Upper lobe of left lung (tissue), 6 donors: ENCODE measurements around the gene SH2B2. TPM values are rescaled to one million over a fixed set of nuclear protein-coding genes. Genes with fewer than 3 reads are reported as not detected.

ENCODE experiments used
- ATAC-seq, 2 donors: fragments of 200-7000 bp; cut with Tn5 transposase; one replicate each; pipeline ENCODE4 v1.9.1; 2022; ENCODE audit warnings: mild to moderate bottlenecking in 2 of 2, moderate library complexity in 2 of 2; ENCODE audit not compliant: low FRiP score in 2 of 2
- DNase-seq, 2 donors: peaks; one replicate each; pipeline ENCODE4 v3.0.0-alpha.2; 2019 to 2020
- H3K27ac ChIP-seq, 4 donors: fragments of 200-600 bp; sonication (generic); one replicate each; pipeline ENCODE4 v1.5.1; 2016 to 2019
- H3K27me3 ChIP-seq, 4 donors: fragments of 200-600 bp; sonication (generic); one replicate each; pipeline ENCODE4 v1.5.1; 2017 to 2019
- H3K36me3 ChIP-seq, 4 donors: fragments of 200-600 bp; sonication (generic); one replicate each; pipeline ENCODE4 v1.5.1; 2016 to 2019
- H3K4me1 ChIP-seq, 4 donors: fragments of 200-600 bp; sonication (generic); one replicate each; pipeline ENCODE4 v1.5.1; 2018 to 2019
- H3K4me3 ChIP-seq, 4 donors: fragments of 200-600 bp; sonication (generic); one replicate each; pipeline ENCODE4 v1.5.1; 2017 to 2019; ENCODE audit warnings: mild to moderate bottlenecking in 2 of 4, moderate library complexity in 1 of 4
- H3K9me3 ChIP-seq, 4 donors: fragments of 200-600 bp; sonication (generic); one replicate each; pipeline ENCODE4 v1.5.1; 2018 to 2019
- CTCF ChIP-seq, 6 experiments: fragments of 450-650 bp in 4 of 6; fragments of 200-600 bp in 2 of 6; sonication (generic) in 2 of 6; IDR thresholded peaks; one replicate each; pipeline ENCODE4 v1.5.1; 2016 to 2019; ENCODE audit warnings: antibody characterized with exemption in 6 of 6
- EP300 ChIP-seq, 4 donors: sonication (generic); formaldehyde crosslinking; IDR thresholded peaks; one replicate each; pipeline ENCODE4 v1.5.1; 2017; ENCODE audit warnings: antibody characterized with exemption in 4 of 4, control low read depth in 2 of 4
- POLR2A ChIP-seq, 4 donors: fragments of 450-650 bp; IDR thresholded peaks; one replicate each; pipeline ENCODE4 v1.5.1; 2016 to 2017; ENCODE audit warnings: antibody characterized with exemption in 4 of 4, mild to moderate bottlenecking in 2 of 4
- POLR2AphosphoS5 ChIP-seq, 2 donors: sonication (generic); formaldehyde crosslinking; IDR thresholded peaks; one replicate each; pipeline ENCODE4 v1.5.1; 2017; ENCODE audit warnings: antibody characterized with exemption in 2 of 2
- WGBS, 2 donors: methylation state at CpG; one replicate each; pipeline ENCODE4 v1.1.5; 2017 to 2018; 5-methylcytosine and 5-hydroxymethylcytosine counted together
- total RNA-seq, 6 donors: library from RNA; depleted of rRNA in 4 of 6; stranded (reverse); fragments of >200 nt in 4 of 6; gene quantifications; one replicate each; pipeline versions ENCODE4 v1.1.0 to v1.2.1, GENCODE V29; 2016 to 2021
- donor health status: DM: no; HTN: no; CAD: no; lungs with moderate emphysema.
- donor health status: DM: no; HTN: yes; CAD: no; lungs with severe emphysema.

Gene SH2B2
- total RNA-seq, 6 donors from 2014 or later = 6.3 to 16.4 (median 9.0) TPM

GRCh38 chr7:102310414-102310815, 23.7 kb downstream of the SH2B2 start:
- 94 to 98% methylated on average over 6 to 9 of the region's 9 CpGs for WGBS, 2 donors
- TF ChIP-seq POLR2AphosphoS5 (IDR thresholded peaks at IDR 0.05) = no peak
- TF ChIP-seq EP300 (IDR thresholded peaks at IDR 0.05) = no peak
- TF ChIP-seq CTCF (IDR thresholded peaks at IDR 0.05) = no peak
- TF ChIP-seq POLR2A (IDR thresholded peaks at IDR 0.05) = no peak
- H3K9me3 ChIP-seq = no peaks in the 10 kb centered on the region
- DNase-seq = no peak
- no peak overlapping the region for H3K4me3 ChIP-seq
- peaks cover 0 to 8% (median 2%) of the 10 kb centered on the region in 4 donors for H3K36me3 ChIP-seq
- ATAC-seq = no peak
- H3K27ac ChIP-seq = no peak overlapping the region
- H3K4me1 ChIP-seq = peaks cover 11 to 14% (median 12%) of the 10 kb centered on the region in 4 donors
- no peaks in the 10 kb centered on the region for H3K27me3 ChIP-seq

GRCh38 chr7:102312317-102312716, 25.6 kb downstream of the SH2B2 start:
- Histone ChIP-seq H3K36me3 (peaks cover 0 to 12% (median 4%) of the 10 kb centered on the region in 4 donors), H3K4me3 (no peak overlapping the region), H3K9me3 (no peaks in the 10 kb centered on the region), H3K27ac (no peak overlapping the region), H3K27me3 (no peaks in the 10 kb centered on the region), H3K4me1 (peaks cover 3% of the 10 kb centered on the region in 4 donors)
- ATAC-seq (no peak), DNase-seq (no peak)
- no peak for TF ChIP-seq POLR2A (IDR thresholded peaks at IDR 0.05)
- no peak for TF ChIP-seq EP300 (IDR thresholded peaks at IDR 0.05)
- no peak for TF ChIP-seq CTCF (IDR thresholded peaks at IDR 0.05)
- 79 to 83% methylated on average over 2 of the region's 2 CpGs for WGBS, 2 donors

GRCh38 chr7:102313997-102314780, 27.5 kb downstream of the SH2B2 start:
- H3K27ac ChIP-seq = no peak overlapping the region
- no peaks in the 10 kb centered on the region for H3K27me3 ChIP-seq
- DNase-seq = peak in 1 of 2 donors; percentile 70
- no peaks in the 10 kb centered on the region for H3K9me3 ChIP-seq
- WGBS, 2 donors = 92 to 94% methylated on average over 14 to 19 of the region's 22 CpGs
- H3K4me1 ChIP-seq = peaks cover 0 to 9% (median 5%) of the 10 kb centered on the region in 4 donors
- peaks cover 0 to 13% (median 4%) of the 10 kb centered on the region in 4 donors for H3K36me3 ChIP-seq
- no peak overlapping the region for H3K4me3 ChIP-seq
- no peak for TF ChIP-seq EP300 (IDR thresholded peaks at IDR 0.05)
- no peak for TF ChIP-seq CTCF (IDR thresholded peaks at IDR 0.05)
- no peak for ATAC-seq

GRCh38 chr7:102317231-102318059, 30.8 kb downstream of the SH2B2 start:
- ATAC-seq = no peak
- TF ChIP-seq POLR2AphosphoS5 (IDR thresholded peaks at IDR 0.05) = no peak
- 87 to 94% methylated on average over 10 to 23 of the region's 24 CpGs for WGBS, 2 donors
- Histone ChIP-seq H3K27me3 (no peaks in the 10 kb centered on the region), H3K4me1 (peaks cover 0 to 17% (median 11%) of the 10 kb centered on the region in 4 donors), H3K4me3 (no peak overlapping the region), H3K9me3 (no peaks in the 10 kb centered on the region), H3K36me3 (peaks cover 0 to 5% (median 4%) of the 10 kb centered on the region in 4 donors), H3K27ac (no peak overlapping the region)
- peak in 1 of 2 donors; percentile 63 for DNase-seq

- H3K27me3 ChIP-seq = no peaks in the 10 kb centered on the region
- no peaks in the 10 kb centered on the region for H3K9me3 ChIP-seq
- peak overlapping the region in 2 of 4 donors; percentile 7 to 9 for H3K27ac ChIP-seq
- H3K36me3 ChIP-seq = peaks cover 0 to 5% (median 4%) of the 10 kb centered on the region in 4 donors
- H3K4me3 ChIP-seq = no peak overlapping the region
- TF ChIP-seq EP300 (IDR thresholded peaks at IDR 0.05) = no peak
- peak in 1 of 6 experiments; percentile 27 for TF ChIP-seq CTCF (IDR thresholded peaks at IDR 0.05)
- ATAC-seq (peak in 1 of 2 donors; percentile 8), DNase-seq (no peak)
- H3K4me1 ChIP-seq = peaks cover 0 to 17% (median 11%) of the 10 kb centered on the region in 4 donors
- 56 to 69% methylated on average over 3 to 7 of the region's 7 CpGs for WGBS, 2 donors
Measured at GRCh38 chr7:102318482-102318971, 31.9 kb downstream of the SH2B2 start.
